ENCODE data around the gene GLA. TPM values are rescaled to one million over a fixed set of nuclear protein-coding genes. Genes with fewer than 3 reads are reported as not detected.

Gene GLA
- total and polyA plus RNA-seq, 3 donors from 2014 or later = 12.5 to 17.9 (median 16.2) TPM

GRCh38 chrX:101362757-101363156 is 45.0 kb downstream of the GLA start:
- TF ChIP-seq CTCF (IDR thresholded peaks at IDR 0.05) = no peak
- TF ChIP-seq POLR2A (IDR thresholded peaks at IDR 0.05) = no peak
- Histone ChIP-seq H3K36me3 (ENCODE audit: low read depth, missing control alignments) (no peaks in the 10 kb centered on the region), H3K4me3 (no peak overlapping the region), H3K4me1 (no peaks in the 10 kb centered on the region), H3K9me3 (no peaks in the 10 kb centered on the region), H3K27ac (no peak overlapping the region), H3K27me3 (no peaks in the 10 kb centered on the region)
- no peak for DNase-seq
- intact Hi-C loops (cut with DNase I; ENCODE audit: low total_unique reads) = no loop called here

GRCh38 chrX:101362116-101362515 is 45.6 kb downstream of the GLA start:
- no peaks in the 10 kb centered on the region for H3K27me3 ChIP-seq
- TF ChIP-seq POLR2A (IDR thresholded peaks at IDR 0.05) = no peak
- TF ChIP-seq CTCF (IDR thresholded peaks at IDR 0.05) = no peak
- H3K4me3 ChIP-seq = no peak overlapping the region
- no peaks in the 10 kb centered on the region for H3K9me3 ChIP-seq
- intact Hi-C loops (cut with DNase I; ENCODE audit: low total_unique reads) = no loop called here
- no peak for DNase-seq
- H3K36me3 ChIP-seq (ENCODE audit: low read depth, missing control alignments) = no peaks in the 10 kb centered on the region
- no peaks in the 10 kb centered on the region for H3K4me1 ChIP-seq
- no peak overlapping the region for H3K27ac ChIP-seq
- 61 to 85% methylated on average over 3 of the region's 3 CpGs for WGBS, 2 donors

- peak; percentile 29 for DNase-seq
- TF ChIP-seq POLR2A (IDR thresholded peaks at IDR 0.05) (no peak), CTCF (IDR thresholded peaks at IDR 0.05) (no peak)
- H3K9me3 ChIP-seq = no peaks in the 10 kb centered on the region
- 53 to 65% methylated on average over 2 to 7 of the region's 7 CpGs for WGBS, 2 donors
- no peak overlapping the region for H3K4me3 ChIP-seq
- no peaks in the 10 kb centered on the region for H3K36me3 ChIP-seq (ENCODE audit: low read depth, missing control alignments)
- no peaks in the 10 kb centered on the region for H3K27me3 ChIP-seq
- intact Hi-C loops (cut with DNase I; ENCODE audit: low total_unique reads) = no loop called here
- H3K4me1 ChIP-seq = no peaks in the 10 kb centered on the region
- no peak overlapping the region for H3K27ac ChIP-seq
Observed at GRCh38 chrX:101360390-101360789, 47.3 kb downstream of the GLA start.

- peak; percentile 57 for DNase-seq
- intact Hi-C loops (cut with DNase I; ENCODE audit: low total_unique reads) = no loop called here
- no peak for TF ChIP-seq CTCF (IDR thresholded peaks at IDR 0.05)
- no peak for TF ChIP-seq POLR2A (IDR thresholded peaks at IDR 0.05)
- Histone ChIP-seq H3K4me1 (no peaks in the 10 kb centered on the region), H3K27ac (no peak overlapping the region), H3K9me3 (no peaks in the 10 kb centered on the region), H3K27me3 (no peaks in the 10 kb centered on the region), H3K36me3 (ENCODE audit: low read depth, missing control alignments) (no peaks in the 10 kb centered on the region), H3K4me3 (no peak overlapping the region)
- 25 to 38% methylated on average over 1 of the region's 1 CpG for WGBS, 2 donors
Observed at GRCh38 chrX:101359966-101360365, 47.8 kb downstream of the GLA start.

- H3K9me3 ChIP-seq = no peaks in the 10 kb centered on the region
- no peak for TF ChIP-seq POLR2A (IDR thresholded peaks at IDR 0.05)
- peak in 2 of 3 experiments; percentile 28 to 36 for TF ChIP-seq CTCF (IDR thresholded peaks at IDR 0.05)
- H3K27me3 ChIP-seq = no peaks in the 10 kb centered on the region
- no peak overlapping the region for H3K27ac ChIP-seq
- H3K4me3 ChIP-seq = no peak overlapping the region
- DNase-seq = no peak
- intact Hi-C loops (cut with DNase I; ENCODE audit: low total_unique reads) = no loop called here
- no peaks in the 10 kb centered on the region for H3K36me3 ChIP-seq (ENCODE audit: low read depth, missing control alignments)
- H3K4me1 ChIP-seq = no peaks in the 10 kb centered on the region
- WGBS, 2 donors = 33 to 39% methylated on average over 3 to 5 of the region's 5 CpGs
Observed at GRCh38 chrX:101357166-101357795, 50.4 kb downstream of the GLA start.

All from testis (tissue), 3 donors.